HEK293 (cell line): ENCODE measurements around the gene MOK.

Experiments used
- FEZF1 ChIP-seq: fragments of 450-650 bp; formaldehyde crosslinking; IDR thresholded peaks from 2 replicates; pipeline ENCODE4 v1.5.1; 2016; ENCODE audit warnings: missing biosample characterization, missing genetic modification characterization
- HOXA7 ChIP-seq: sonication (generic); formaldehyde crosslinking; IDR thresholded peaks from 2 replicates; pipeline ENCODE4 v1.8.1; 2022; ENCODE audit warnings: missing genetic modification reagents, borderline replicate concordance
- RBAK ChIP-seq: fragments of 450-650 bp; formaldehyde crosslinking; IDR thresholded peaks from 2 replicates; pipeline ENCODE4 v1.5.1; 2016; ENCODE audit warnings: missing biosample characterization, missing genetic modification characterization
- SCRT1 ChIP-seq: fragments of 450-650 bp; formaldehyde crosslinking; IDR thresholded peaks from 2 replicates; pipeline ENCODE4 v1.5.1; 2016; ENCODE audit warnings: missing biosample characterization, missing genetic modification characterization, borderline replicate concordance
- TCF7L2 ChIP-seq: IDR thresholded peaks from 2 replicates; pipeline ENCODE4 v1.6.1; 2011; ENCODE audit warnings: low read depth, mild to moderate bottlenecking, inconsistent platforms, low read length, moderate library complexity, borderline replicate concordance
- ZFP41 ChIP-seq: fragments of 450-650 bp; formaldehyde crosslinking; IDR thresholded peaks from 2 replicates; pipeline ENCODE4 v1.5.1; 2016; ENCODE audit warnings: missing biosample characterization, missing genetic modification characterization, borderline replicate concordance
- ZNF2 ChIP-seq: fragments of 450-650 bp; formaldehyde crosslinking; IDR thresholded peaks from 2 replicates; pipeline ENCODE4 v1.5.1; 2016; ENCODE audit warnings: missing biosample characterization, missing genetic modification characterization
- ZNF274 ChIP-seq, 2 experiments: fragments of 200-500 bp in 1 of 2; fragments of 450-650 bp in 1 of 2; sonication (Bioruptor generic) in 1 of 2; formaldehyde crosslinking in 1 of 2; IDR thresholded peaks; 2 replicates each; pipeline versions ENCODE4 v1.5.1 to v1.6.1; 2014 to 2016; ENCODE audit warnings: borderline replicate concordance in 1 of 2, inconsistent platforms in 1 of 2, low read length in 1 of 2, missing biosample characterization in 1 of 2, missing genetic modification characterization in 1 of 2
- ZNF335 ChIP-seq: fragments of 450-650 bp; formaldehyde crosslinking; conservative IDR thresholded peaks from 2 replicates; pipeline ENCODE4 v1.5.1; 2016; ENCODE audit warnings: missing biosample characterization, missing genetic modification characterization
- ZNF48 ChIP-seq: fragments of 450-650 bp; formaldehyde crosslinking; IDR thresholded peaks from 2 replicates; pipeline ENCODE4 v1.5.1; 2016; ENCODE audit warnings: missing biosample characterization, missing genetic modification characterization
- ZNF785 ChIP-seq: fragments of 450-650 bp; formaldehyde crosslinking; IDR thresholded peaks from 2 replicates; pipeline ENCODE4 v1.5.1; 2016; ENCODE audit warnings: missing biosample characterization, missing genetic modification characterization
- TF ChIP-seq, protein P1 (sequence below): fragments of 450-650 bp; formaldehyde crosslinking; IDR thresholded peaks from 2 replicates; pipeline ENCODE4 v1.5.1; 2016; ENCODE audit warnings: missing biosample characterization, missing genetic modification characterization
- TF ChIP-seq, protein P2 (sequence below): fragments of 450-650 bp; formaldehyde crosslinking; IDR thresholded peaks from 2 replicates; pipeline ENCODE4 v1.5.1; 2016; ENCODE audit warnings: missing biosample characterization, missing genetic modification characterization
- TF ChIP-seq, protein P3 (sequence below): fragments of 450-650 bp; formaldehyde crosslinking; IDR thresholded peaks from 2 replicates; pipeline ENCODE4 v1.5.1; 2016; ENCODE audit warnings: missing biosample characterization, missing genetic modification characterization, low read depth

DNA sequence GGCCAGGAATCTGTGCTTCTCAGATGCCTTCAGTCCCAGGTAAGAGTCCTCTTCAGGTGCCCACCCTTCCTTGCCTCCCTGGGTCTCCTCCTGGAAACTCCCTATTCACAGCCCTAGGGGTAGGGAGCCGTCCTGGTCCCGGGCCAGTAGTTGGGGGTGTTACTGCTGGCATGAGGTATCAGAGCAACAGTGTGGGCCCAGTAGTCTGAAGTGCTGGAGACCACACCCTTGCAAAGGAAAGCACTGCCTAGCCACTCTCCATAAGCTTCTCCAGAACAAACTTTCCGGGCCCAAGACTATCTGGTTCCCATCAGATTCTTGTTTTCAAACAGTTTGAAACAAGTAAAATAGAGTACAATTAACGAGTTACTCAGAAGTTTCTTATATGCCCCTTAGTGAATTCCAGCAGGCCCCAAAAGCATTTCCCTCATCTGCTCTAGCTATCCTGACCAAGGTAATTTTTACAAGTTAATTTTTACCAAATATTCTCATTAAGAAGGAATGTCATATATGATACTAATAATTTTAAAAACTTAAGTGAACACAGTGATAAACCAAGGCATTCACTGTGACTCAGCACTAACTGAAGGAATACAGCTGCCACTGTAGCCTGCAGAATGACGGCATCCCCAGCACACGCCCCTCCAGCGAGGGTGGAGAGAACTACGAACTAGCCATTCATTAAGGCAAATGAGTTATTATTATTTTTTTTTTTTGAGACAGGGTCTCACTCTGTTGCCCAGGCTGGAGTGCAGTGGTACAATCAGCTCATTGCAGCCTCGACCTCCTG lies 49.4 kb downstream of the MOK start:
- TF ChIP-seq, protein P1, sequence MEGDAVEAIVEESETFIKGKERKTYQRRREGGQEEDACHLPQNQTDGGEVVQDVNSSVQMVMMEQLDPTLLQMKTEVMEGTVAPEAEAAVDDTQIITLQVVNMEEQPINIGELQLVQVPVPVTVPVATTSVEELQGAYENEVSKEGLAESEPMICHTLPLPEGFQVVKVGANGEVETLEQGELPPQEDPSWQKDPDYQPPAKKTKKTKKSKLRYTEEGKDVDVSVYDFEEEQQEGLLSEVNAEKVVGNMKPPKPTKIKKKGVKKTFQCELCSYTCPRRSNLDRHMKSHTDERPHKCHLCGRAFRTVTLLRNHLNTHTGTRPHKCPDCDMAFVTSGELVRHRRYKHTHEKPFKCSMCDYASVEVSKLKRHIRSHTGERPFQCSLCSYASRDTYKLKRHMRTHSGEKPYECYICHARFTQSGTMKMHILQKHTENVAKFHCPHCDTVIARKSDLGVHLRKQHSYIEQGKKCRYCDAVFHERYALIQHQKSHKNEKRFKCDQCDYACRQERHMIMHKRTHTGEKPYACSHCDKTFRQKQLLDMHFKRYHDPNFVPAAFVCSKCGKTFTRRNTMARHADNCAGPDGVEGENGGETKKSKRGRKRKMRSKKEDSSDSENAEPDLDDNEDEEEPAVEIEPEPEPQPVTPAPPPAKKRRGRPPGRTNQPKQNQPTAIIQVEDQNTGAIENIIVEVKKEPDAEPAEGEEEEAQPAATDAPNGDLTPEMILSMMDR (tag by site-specific recombination): no peak
- TF ChIP-seq, protein P2, sequence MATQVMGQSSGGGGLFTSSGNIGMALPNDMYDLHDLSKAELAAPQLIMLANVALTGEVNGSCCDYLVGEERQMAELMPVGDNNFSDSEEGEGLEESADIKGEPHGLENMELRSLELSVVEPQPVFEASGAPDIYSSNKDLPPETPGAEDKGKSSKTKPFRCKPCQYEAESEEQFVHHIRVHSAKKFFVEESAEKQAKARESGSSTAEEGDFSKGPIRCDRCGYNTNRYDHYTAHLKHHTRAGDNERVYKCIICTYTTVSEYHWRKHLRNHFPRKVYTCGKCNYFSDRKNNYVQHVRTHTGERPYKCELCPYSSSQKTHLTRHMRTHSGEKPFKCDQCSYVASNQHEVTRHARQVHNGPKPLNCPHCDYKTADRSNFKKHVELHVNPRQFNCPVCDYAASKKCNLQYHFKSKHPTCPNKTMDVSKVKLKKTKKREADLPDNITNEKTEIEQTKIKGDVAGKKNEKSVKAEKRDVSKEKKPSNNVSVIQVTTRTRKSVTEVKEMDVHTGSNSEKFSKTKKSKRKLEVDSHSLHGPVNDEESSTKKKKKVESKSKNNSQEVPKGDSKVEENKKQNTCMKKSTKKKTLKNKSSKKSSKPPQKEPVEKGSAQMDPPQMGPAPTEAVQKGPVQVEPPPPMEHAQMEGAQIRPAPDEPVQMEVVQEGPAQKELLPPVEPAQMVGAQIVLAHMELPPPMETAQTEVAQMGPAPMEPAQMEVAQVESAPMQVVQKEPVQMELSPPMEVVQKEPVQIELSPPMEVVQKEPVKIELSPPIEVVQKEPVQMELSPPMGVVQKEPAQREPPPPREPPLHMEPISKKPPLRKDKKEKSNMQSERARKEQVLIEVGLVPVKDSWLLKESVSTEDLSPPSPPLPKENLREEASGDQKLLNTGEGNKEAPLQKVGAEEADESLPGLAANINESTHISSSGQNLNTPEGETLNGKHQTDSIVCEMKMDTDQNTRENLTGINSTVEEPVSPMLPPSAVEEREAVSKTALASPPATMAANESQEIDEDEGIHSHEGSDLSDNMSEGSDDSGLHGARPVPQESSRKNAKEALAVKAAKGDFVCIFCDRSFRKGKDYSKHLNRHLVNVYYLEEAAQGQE (tag by site-specific recombination): no peak
- TF ChIP-seq TCF7L2 (no peak), ZFP41 (no peak), RBAK (no peak), SCRT1 (tag by site-specific recombination) (no peak), ZNF335 (tag by site-specific recombination) (no peak), FEZF1 (tag by site-specific recombination) (no peak), ZNF785 (tag by site-specific recombination) (no peak), ZNF2 (tag by site-specific recombination) (no peak), HOXA7 (CRISPR knock-in tag) (no peak), ZNF274 (IDR thresholded peaks at IDR 0.05; ENCODE audit: low read length) (no peak), ZNF274 (tag by site-specific recombination; IDR thresholded peaks at IDR 0.05; ENCODE audit: borderline replicate concordance) (no peak), ZNF48 (tag by site-specific recombination) (no peak)
- TF ChIP-seq, protein P3, sequence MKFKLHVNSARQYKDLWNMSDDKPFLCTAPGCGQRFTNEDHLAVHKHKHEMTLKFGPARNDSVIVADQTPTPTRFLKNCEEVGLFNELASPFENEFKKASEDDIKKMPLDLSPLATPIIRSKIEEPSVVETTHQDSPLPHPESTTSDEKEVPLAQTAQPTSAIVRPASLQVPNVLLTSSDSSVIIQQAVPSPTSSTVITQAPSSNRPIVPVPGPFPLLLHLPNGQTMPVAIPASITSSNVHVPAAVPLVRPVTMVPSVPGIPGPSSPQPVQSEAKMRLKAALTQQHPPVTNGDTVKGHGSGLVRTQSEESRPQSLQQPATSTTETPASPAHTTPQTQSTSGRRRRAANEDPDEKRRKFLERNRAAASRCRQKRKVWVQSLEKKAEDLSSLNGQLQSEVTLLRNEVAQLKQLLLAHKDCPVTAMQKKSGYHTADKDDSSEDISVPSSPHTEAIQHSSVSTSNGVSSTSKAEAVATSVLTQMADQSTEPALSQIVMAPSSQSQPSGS (tag by site-specific recombination): no peak
